ENCODE results near the gene C14orf132. TPM values are rescaled to one million over a fixed set of nuclear protein-coding genes. Genes with fewer than 3 reads are reported as not detected.

The C14orf132 gene
- total RNA-seq, 1 experiment from 2014 or later: not detected

DNA sequence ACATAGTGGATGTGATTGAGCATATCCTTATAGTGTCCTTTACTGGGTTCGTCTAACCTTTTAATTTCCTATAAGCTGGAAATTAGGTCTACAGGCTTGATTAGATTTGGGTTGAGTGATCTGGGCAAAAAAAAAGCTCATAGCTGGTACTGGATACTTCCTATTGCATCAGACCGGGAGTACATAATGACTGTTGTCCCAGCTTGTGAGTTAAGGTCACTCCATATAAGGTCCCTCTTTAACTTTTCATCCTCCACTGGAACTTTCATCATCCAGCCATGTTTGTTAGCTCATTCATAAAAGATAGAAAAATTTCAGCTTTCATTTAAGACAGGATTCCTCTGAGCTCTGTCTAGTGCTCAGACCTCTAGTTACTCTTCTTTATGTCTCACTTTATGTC, 80.8 kb downstream of the C14orf132 start:
- H3K27ac ChIP-seq: no peak overlapping the region
- H3K9me3 ChIP-seq (replicated peaks): no peaks in the 10 kb centered on the region
- no peaks in the 10 kb centered on the region for H3K27me3 ChIP-seq
- DNase-seq: no peak
- no peaks in the 10 kb centered on the region for H3K36me3 ChIP-seq
- no peak overlapping the region for H3K4me3 ChIP-seq
- no peaks in the 10 kb centered on the region for H3K4me1 ChIP-seq

DNA sequence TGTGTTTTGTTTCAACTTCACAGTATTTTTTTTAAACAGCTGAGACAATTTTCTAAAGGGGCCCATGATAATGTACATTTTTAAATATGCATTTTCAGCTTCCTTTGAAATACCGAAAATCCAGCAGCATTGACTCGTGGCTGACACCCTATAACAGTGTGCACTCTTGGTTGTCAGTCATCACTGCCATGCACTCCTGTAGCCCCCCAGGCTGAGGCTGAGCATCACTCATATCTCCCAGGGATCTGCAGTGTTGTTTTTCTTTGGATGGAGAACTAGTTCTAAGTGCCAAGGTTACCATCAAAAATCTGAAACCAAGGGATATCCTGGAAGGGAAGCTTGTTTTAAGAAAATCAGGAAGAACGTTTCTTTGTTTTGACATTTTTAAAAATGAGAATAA, 81.2 kb downstream of the C14orf132 start:
- no peak overlapping the region for H3K27ac ChIP-seq
- no peaks in the 10 kb centered on the region for H3K36me3 ChIP-seq
- no peaks in the 10 kb centered on the region for H3K9me3 ChIP-seq (replicated peaks)
- no peak for DNase-seq
- no peaks in the 10 kb centered on the region for H3K4me1 ChIP-seq
- no peaks in the 10 kb centered on the region for H3K27me3 ChIP-seq
- no peak overlapping the region for H3K4me3 ChIP-seq

- Histone ChIP-seq H3K4me3 (no peak overlapping the region), H3K27ac (no peak overlapping the region), H3K36me3 (no peaks in the 10 kb centered on the region), H3K27me3 (no peaks in the 10 kb centered on the region), H3K4me1 (no peaks in the 10 kb centered on the region), H3K9me3 (replicated peaks) (no peaks in the 10 kb centered on the region)
- DNase-seq: no peak
Measured at GRCh38 chr14:96120941-96121340, 81.8 kb downstream of the C14orf132 start.

- no peak overlapping the region for H3K27ac ChIP-seq
- DNase-seq: no peak
- H3K4me1 ChIP-seq: no peaks in the 10 kb centered on the region
Measured at GRCh38 chr14:96121660-96122395, 82.7 kb downstream of the C14orf132 start.

DNA sequence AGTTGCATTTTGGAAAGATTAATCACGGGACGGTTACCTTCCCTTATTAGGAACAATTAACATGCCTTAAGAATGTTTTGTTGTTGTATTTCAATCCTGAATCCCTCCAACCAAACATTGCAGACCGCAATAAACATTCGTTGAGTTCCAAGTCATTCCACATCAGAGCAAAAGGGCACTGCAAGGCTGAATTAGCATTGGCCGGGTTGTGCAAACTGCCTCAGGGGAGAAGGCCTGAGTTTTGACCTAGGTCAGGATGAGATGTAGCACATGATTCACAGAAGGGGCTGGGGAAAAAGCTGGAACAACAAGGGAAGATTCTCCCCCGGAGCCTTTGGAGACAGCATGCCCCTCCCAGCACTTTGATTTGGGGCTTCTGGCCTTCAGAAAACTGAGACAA, 83.3 kb downstream of the C14orf132 start:
- no peak for DNase-seq
- Histone ChIP-seq H3K27me3 (no peaks in the 10 kb centered on the region), H3K36me3 (no peaks in the 10 kb centered on the region), H3K27ac (no peak overlapping the region), H3K4me3 (no peak overlapping the region), H3K4me1 (no peaks in the 10 kb centered on the region), H3K9me3 (replicated peaks) (no peaks in the 10 kb centered on the region)

More at GRCh38 chr14:96121660-96122395, 82.7 kb downstream of the C14orf132 start:
- no peaks in the 10 kb centered on the region for H3K27me3 ChIP-seq
- H3K9me3 ChIP-seq (replicated peaks): no peaks in the 10 kb centered on the region
- no peaks in the 10 kb centered on the region for H3K36me3 ChIP-seq
- H3K4me3 ChIP-seq: no peak overlapping the region

DNA sequence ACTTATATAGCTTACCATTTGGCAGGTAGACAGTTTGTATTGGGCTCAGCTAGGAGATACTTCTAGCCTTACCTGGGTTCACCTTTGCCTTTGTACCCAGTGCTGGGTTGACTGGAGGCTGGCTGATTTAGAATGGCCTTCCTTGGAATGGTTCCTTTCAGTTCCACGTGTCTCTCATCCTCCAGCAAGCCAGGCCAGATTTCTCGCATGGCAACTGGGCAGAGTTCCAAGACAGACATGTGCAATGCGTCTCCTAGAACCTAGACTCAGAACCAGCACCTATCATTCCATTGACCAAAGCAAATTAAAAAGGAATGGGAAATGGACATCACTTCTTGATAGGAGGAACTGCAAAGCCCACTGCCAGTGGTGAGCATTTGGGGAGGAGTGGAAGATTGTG, 86.4 kb downstream of the C14orf132 start:
- Histone ChIP-seq H3K36me3 (no peaks in the 10 kb centered on the region), H3K4me1 (no peaks in the 10 kb centered on the region), H3K4me3 (no peak overlapping the region), H3K27me3 (no peaks in the 10 kb centered on the region; the same call in 1 of the 2 replicates), H3K27ac (no peak overlapping the region), H3K9me3 (replicated peaks) (no peaks in the 10 kb centered on the region)
- DNase-seq: no peak

DNA sequence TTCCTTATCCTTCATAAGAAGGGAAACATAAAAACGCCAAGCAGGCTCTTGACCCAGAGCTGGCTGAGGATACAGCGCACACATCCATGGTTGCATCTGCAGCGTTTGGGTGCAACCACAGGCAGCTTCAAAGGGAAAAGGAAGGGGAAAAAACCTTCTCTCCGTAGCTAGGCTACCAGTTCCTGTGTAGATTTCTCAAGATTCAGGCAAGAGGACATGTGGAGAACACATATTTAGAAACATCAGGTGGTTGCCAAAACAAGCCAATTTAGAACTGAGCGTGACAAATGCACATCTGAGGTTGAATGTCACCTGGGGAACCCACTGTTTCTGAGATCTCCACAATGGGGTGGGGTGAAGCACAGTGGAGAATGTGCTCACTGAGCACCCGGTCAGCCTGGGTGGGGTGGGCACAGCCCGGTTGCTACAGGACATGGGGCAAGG, 87.2 kb downstream of the C14orf132 start:
- H3K27ac ChIP-seq: no peak overlapping the region
- H3K4me3 ChIP-seq: no peak overlapping the region
- H3K4me1 ChIP-seq: no peaks in the 10 kb centered on the region
- H3K9me3 ChIP-seq (replicated peaks): no peaks in the 10 kb centered on the region
- no peaks in the 10 kb centered on the region for H3K36me3 ChIP-seq
- no peaks in the 10 kb centered on the region; the same call in 1 of the 2 replicates for H3K27me3 ChIP-seq
- no peak for DNase-seq

DNA sequence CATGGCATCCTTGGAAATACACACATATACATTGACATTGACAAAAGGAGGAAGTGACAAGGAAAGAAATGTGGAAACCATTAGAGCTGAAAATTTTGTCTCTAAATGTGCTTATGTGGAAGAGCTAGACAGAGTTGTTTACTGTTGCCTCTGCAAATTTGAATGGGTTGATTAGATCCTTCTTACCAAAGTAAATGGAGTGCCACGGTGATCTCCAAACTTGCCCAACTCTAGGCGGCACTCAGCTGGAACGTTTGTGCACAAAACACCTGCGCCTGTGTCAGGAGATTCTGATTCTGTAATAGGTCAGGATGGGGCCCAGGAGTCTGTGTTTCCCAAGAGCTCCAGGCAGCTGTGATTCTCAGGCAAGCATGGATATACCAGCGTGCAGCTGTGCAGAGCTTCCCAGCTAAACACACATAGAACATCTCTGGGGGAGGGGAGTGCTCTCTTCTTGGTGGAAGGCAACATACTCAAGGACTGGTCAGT, 87.7 kb downstream of the C14orf132 start:
- H3K36me3 ChIP-seq: no peaks in the 10 kb centered on the region
- DNase-seq: no peak

GRCh38 chr14:96129128-96129736, 90.1 kb downstream of the C14orf132 start:
- Histone ChIP-seq H3K9me3 (replicated peaks) (no peaks in the 10 kb centered on the region), H3K4me1 (no peaks in the 10 kb centered on the region), H3K27me3 (no peaks in the 10 kb centered on the region; the same call in 1 of the 2 replicates), H3K27ac (no peak overlapping the region), H3K36me3 (no peaks in the 10 kb centered on the region), H3K4me3 (no peak overlapping the region)
- DNase-seq: no peak

More for the DNA sequence above, 87.7 kb downstream of the C14orf132 start:
- Histone ChIP-seq H3K4me3 (no peak overlapping the region), H3K27ac (no peak overlapping the region), H3K9me3 (replicated peaks) (no peaks in the 10 kb centered on the region), H3K4me1 (no peaks in the 10 kb centered on the region), H3K27me3 (no peaks in the 10 kb centered on the region; the same call in 1 of the 2 replicates)

GRCh38 chr14:96130391-96130790, 91.2 kb downstream of the C14orf132 start:
- Histone ChIP-seq H3K27ac (no peak overlapping the region), H3K4me1 (no peaks in the 10 kb centered on the region), H3K4me3 (no peak overlapping the region), H3K27me3 (no peaks in the 10 kb centered on the region; the same call in 1 of the 2 replicates), H3K9me3 (replicated peaks) (no peaks in the 10 kb centered on the region), H3K36me3 (no peaks in the 10 kb centered on the region)
- DNase-seq: no peak

- Histone ChIP-seq H3K4me3 (no peak overlapping the region), H3K27ac (no peak overlapping the region), H3K9me3 (replicated peaks) (no peaks in the 10 kb centered on the region), H3K4me1 (no peaks in the 10 kb centered on the region), H3K36me3 (no peaks in the 10 kb centered on the region), H3K27me3 (no peaks in the 10 kb centered on the region; the same call in 1 of the 2 replicates)
- no peak for DNase-seq
Measured at GRCh38 chr14:96130854-96131253, 91.7 kb downstream of the C14orf132 start.

DNA sequence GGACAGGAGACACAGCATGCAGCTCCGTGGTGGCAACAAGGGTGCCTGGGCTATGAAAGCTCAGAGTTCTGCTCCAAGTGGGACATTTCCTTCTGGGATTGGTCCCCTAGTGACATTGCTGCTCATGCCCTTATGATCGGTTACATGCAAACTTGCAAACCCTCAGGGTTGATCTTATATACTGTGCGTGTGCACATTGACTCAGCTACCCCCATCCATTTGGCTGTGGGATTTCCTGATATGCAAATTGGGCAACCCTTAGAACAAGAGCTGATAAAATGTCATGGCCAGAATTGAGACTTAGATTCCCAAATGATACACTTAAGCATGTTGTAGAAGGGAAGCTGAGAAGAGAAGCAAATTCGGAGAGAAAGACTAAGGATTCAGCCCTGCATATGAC, 92.7 kb downstream of the C14orf132 start:
- H3K27me3 ChIP-seq: no peaks in the 10 kb centered on the region; the same call in 1 of the 2 replicates
- no peak overlapping the region for H3K27ac ChIP-seq
- H3K36me3 ChIP-seq: no peaks in the 10 kb centered on the region
- DNase-seq: no peak
- no peaks in the 10 kb centered on the region for H3K4me1 ChIP-seq
- no peaks in the 10 kb centered on the region for H3K9me3 ChIP-seq (replicated peaks)
- no peak overlapping the region for H3K4me3 ChIP-seq

- no peaks in the 10 kb centered on the region for H3K36me3 ChIP-seq
- no peaks in the 10 kb centered on the region; the same call in 1 of the 2 replicates for H3K27me3 ChIP-seq
- H3K4me1 ChIP-seq: no peaks in the 10 kb centered on the region
Measured at GRCh38 chr14:96134508-96134907, 95.3 kb downstream of the C14orf132 start.

GRCh38 chr14:96135285-96135684, 96.1 kb downstream of the C14orf132 start:
- no peak for DNase-seq
- no peak overlapping the region for H3K4me3 ChIP-seq
- no peaks in the 10 kb centered on the region for H3K36me3 ChIP-seq
- H3K4me1 ChIP-seq: no peaks in the 10 kb centered on the region
- no peaks in the 10 kb centered on the region for H3K27me3 ChIP-seq
- H3K9me3 ChIP-seq (replicated peaks): no peaks in the 10 kb centered on the region
- H3K27ac ChIP-seq: no peak overlapping the region

More at GRCh38 chr14:96134508-96134907, 95.3 kb downstream of the C14orf132 start:
- no peak for DNase-seq
- H3K9me3 ChIP-seq (replicated peaks): no peaks in the 10 kb centered on the region
- H3K4me3 ChIP-seq: no peak overlapping the region
- H3K27ac ChIP-seq: no peak overlapping the region

DNA sequence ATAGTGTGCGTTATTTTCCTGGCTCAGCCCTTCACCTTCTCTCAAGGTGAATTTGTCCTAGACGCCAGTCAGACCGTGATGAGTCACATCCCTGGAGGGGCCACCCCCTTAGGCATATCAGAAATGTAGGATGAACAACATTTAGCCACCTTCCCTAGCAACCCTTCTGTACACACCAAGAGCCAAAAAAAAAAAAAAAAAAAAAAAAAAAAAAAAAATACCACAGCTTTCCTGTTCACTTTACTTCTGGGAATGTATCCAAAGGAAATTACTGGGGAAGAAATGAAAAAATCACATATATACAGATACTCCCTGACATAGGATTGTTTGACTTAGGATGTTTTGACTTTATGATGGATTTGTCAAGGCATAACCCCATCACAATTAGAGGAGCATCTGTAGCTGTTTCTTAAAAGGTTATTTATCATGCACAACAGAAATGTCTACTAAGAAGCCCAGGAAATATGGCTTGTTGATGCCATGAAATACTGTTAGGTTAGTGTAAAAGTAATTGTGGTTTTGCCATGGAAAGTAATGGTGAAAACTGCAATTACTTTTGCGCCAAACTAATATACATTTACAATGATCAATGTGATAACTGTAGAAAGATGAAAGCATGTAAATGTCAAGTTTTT, 97.3 kb downstream of the C14orf132 start:
- Histone ChIP-seq H3K9me3 (replicated peaks) (no peaks in the 10 kb centered on the region), H3K36me3 (no peaks in the 10 kb centered on the region), H3K4me1 (no peaks in the 10 kb centered on the region), H3K4me3 (no peak overlapping the region), H3K27me3 (no peaks in the 10 kb centered on the region), H3K27ac (no peak overlapping the region)
- DNase-seq: no peak

Data from SJCRH30 (cell line).